ENCODE results near the gene CLDN20.

Gene CLDN20

DNA sequence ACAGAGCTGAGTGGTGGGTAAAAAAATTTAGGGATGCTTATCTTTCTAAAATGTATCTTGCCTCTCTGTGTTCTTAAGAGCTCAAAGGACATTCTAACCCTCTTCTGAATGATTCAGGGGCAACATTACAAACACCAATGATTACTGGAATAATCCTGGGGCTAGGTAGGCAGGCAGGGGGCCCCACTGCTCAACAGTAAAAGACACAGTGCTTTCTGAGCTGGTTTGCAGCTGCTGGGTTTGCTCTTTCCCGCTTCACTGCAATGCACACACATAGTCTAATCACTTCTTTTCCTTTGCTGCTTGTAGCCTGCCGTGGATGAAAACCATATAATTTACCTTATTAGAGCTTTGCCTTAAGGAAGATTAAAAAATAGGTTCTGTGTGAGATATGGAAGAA lies 23.9 kb downstream of the CLDN20 start:
- Histone ChIP-seq H3K27ac (ENCODE audit: poor library complexity, severe bottlenecking) (no peak overlapping the region), H3K4me3 (ENCODE audit: severe bottlenecking) (no peak overlapping the region), H3K27me3 (ENCODE audit: insufficient read depth, poor library complexity, severe bottlenecking) (no peaks in the 10 kb centered on the region), H3K4me1 (ENCODE audit: insufficient read depth, poor library complexity, severe bottlenecking) (no peaks in the 10 kb centered on the region), H3K36me3 (ENCODE audit: low read depth) (peaks cover 83% of the 10 kb centered on the region), H3K9me3 (ENCODE audit: severe bottlenecking) (no peaks in the 10 kb centered on the region)
- ATAC-seq (ENCODE audit: low read depth) (no peak), DNase-seq (ENCODE audit: low spot score) (no peak)
- TF ChIP-seq, protein P1, sequence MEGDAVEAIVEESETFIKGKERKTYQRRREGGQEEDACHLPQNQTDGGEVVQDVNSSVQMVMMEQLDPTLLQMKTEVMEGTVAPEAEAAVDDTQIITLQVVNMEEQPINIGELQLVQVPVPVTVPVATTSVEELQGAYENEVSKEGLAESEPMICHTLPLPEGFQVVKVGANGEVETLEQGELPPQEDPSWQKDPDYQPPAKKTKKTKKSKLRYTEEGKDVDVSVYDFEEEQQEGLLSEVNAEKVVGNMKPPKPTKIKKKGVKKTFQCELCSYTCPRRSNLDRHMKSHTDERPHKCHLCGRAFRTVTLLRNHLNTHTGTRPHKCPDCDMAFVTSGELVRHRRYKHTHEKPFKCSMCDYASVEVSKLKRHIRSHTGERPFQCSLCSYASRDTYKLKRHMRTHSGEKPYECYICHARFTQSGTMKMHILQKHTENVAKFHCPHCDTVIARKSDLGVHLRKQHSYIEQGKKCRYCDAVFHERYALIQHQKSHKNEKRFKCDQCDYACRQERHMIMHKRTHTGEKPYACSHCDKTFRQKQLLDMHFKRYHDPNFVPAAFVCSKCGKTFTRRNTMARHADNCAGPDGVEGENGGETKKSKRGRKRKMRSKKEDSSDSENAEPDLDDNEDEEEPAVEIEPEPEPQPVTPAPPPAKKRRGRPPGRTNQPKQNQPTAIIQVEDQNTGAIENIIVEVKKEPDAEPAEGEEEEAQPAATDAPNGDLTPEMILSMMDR (IDR thresholded peaks at IDR 0.05; ENCODE audit: poor library complexity, severe bottlenecking), result no peak

DNA sequence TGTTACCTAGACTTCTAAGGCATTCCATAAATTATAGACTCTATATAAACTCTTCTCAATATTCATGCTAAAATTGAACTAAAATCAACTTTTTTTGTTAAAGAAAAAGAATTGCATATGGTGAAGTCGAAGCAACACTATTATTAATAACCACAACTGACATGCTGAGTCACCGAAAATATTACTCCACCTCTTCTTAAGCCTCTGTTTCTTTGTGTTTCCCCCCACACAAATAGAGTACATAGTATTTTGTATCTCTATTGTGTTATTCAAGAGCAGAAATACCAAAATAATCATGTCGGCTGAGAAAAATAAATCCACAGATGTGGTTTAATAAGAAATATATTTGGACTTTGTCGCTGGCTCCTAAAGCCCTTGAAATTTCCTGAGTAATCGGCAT lies 26.7 kb downstream of the CLDN20 start:
- Histone ChIP-seq H3K4me1 (ENCODE audit: insufficient read depth, poor library complexity, severe bottlenecking) (no peaks in the 10 kb centered on the region), H3K36me3 (ENCODE audit: low read depth) (peaks cover 76% of the 10 kb centered on the region), H3K27ac (ENCODE audit: poor library complexity, severe bottlenecking) (no peak overlapping the region), H3K9me3 (ENCODE audit: severe bottlenecking) (no peaks in the 10 kb centered on the region), H3K4me3 (ENCODE audit: severe bottlenecking) (no peak overlapping the region), H3K27me3 (ENCODE audit: insufficient read depth, poor library complexity, severe bottlenecking) (no peaks in the 10 kb centered on the region)
- TF ChIP-seq, protein P1 (IDR thresholded peaks at IDR 0.05; ENCODE audit: poor library complexity, severe bottlenecking), result no peak
- DNase-seq (ENCODE audit: low spot score) (no peak), ATAC-seq (ENCODE audit: low read depth) (no peak)

DNA sequence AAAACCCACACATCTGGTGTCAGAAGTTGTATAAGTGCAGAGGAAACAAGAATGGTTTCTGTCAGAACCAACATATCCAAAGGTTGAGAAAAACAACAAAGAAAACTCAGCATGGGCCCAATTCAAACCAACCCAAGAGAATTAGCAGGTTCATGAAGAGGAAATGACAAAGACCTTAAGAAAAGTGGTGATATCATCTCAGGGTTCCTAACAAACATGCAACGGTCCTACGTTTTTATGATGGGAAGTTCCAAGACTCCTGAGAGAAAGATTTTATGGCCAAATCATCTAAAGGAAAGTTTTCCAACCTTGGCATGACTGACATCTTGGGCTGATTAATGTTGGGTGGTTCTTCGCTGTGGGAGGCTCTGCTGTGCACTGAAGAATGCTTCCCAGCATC lies 27.5 kb downstream of the CLDN20 start:
- Histone ChIP-seq H3K27ac (ENCODE audit: poor library complexity, severe bottlenecking) (no peak overlapping the region), H3K9me3 (ENCODE audit: severe bottlenecking) (no peaks in the 10 kb centered on the region), H3K27me3 (ENCODE audit: insufficient read depth, poor library complexity, severe bottlenecking) (no peaks in the 10 kb centered on the region), H3K4me1 (ENCODE audit: insufficient read depth, poor library complexity, severe bottlenecking) (no peaks in the 10 kb centered on the region), H3K4me3 (ENCODE audit: severe bottlenecking) (no peak overlapping the region), H3K36me3 (ENCODE audit: low read depth) (peaks cover 73% of the 10 kb centered on the region)
- TF ChIP-seq, protein P1 (IDR thresholded peaks at IDR 0.05; ENCODE audit: poor library complexity, severe bottlenecking), result no peak
- DNase-seq (ENCODE audit: low spot score) (no peak), ATAC-seq (ENCODE audit: low read depth) (no peak)

DNA sequence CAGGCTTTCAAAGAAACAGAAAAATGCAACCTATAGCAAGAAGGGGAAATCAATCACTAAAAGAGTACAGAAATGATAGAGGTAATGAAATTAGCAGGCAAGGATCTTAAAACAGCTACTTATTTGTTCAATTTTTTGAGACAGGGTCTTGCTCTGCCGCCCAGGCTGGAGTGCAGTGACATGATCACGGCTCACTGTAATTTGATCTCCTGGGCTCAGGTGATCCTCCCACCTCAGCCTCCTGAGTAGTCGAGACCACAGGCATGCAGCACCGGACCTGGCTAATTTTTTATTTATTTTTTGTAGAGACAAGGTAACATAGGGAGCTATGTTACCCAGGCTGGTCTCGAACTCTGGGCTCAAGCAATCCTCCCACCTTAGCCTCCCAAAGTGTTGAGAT lies 28.9 kb downstream of the CLDN20 start:
- ATAC-seq (ENCODE audit: low read depth), result no peak
- H3K4me3 ChIP-seq (ENCODE audit: severe bottlenecking), result no peak overlapping the region

DNA sequence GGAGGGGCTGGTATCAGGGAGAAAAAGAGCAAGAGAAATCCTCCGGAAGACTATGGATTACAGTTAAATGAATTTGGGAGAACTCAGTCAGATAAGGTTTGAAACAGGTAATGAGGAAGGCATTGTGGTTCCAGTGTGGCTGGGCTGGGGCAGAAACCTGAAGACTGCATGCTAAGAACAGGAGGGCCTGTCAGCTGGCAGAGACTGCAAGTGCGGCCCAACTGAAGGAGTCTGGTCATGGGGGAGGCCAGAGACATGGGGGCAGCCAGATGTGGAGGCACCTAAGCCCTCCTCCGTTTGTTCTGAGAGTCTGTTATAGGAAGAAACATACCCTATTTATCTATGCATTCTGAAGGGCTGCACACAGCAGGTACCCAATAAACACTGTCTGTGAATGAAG lies 33.9 kb downstream of the CLDN20 start:
- no peaks in the 10 kb centered on the region for H3K9me3 ChIP-seq (ENCODE audit: severe bottlenecking)
- H3K4me1 ChIP-seq (ENCODE audit: insufficient read depth, poor library complexity, severe bottlenecking), result no peaks in the 10 kb centered on the region
- H3K36me3 ChIP-seq (ENCODE audit: low read depth), result peaks cover 68% of the 10 kb centered on the region
- H3K27me3 ChIP-seq (ENCODE audit: insufficient read depth, poor library complexity, severe bottlenecking), result no peaks in the 10 kb centered on the region
- ATAC-seq (ENCODE audit: low read depth) (no peak), DNase-seq (ENCODE audit: low spot score) (no peak)
- H3K4me3 ChIP-seq (ENCODE audit: severe bottlenecking), result no peak overlapping the region
- no peak overlapping the region for H3K27ac ChIP-seq (ENCODE audit: poor library complexity, severe bottlenecking)
- TF ChIP-seq, protein P1 (IDR thresholded peaks at IDR 0.05; ENCODE audit: poor library complexity, severe bottlenecking), result no peak

More for the DNA sequence above, 28.9 kb downstream of the CLDN20 start:
- Histone ChIP-seq H3K27ac (ENCODE audit: poor library complexity, severe bottlenecking) (no peak overlapping the region), H3K9me3 (ENCODE audit: severe bottlenecking) (no peaks in the 10 kb centered on the region), H3K36me3 (ENCODE audit: low read depth) (peaks cover 74% of the 10 kb centered on the region), H3K4me1 (ENCODE audit: insufficient read depth, poor library complexity, severe bottlenecking) (no peaks in the 10 kb centered on the region), H3K27me3 (ENCODE audit: insufficient read depth, poor library complexity, severe bottlenecking) (no peaks in the 10 kb centered on the region)
- TF ChIP-seq, protein P1 (IDR thresholded peaks at IDR 0.05; ENCODE audit: poor library complexity, severe bottlenecking), result no peak
- DNase-seq (ENCODE audit: low spot score), result no peak
